Hematopoietic multipotent progenitor cell treated with erythropoietin and hydrocortisone succinate and interleukin-3 and kit ligand, for 15 days (in vitro differentiated cells): ENCODE results near the gene MPP3.
"Not testable (repeated sequence)": the region's sequence is repeated elsewhere in the genome, so short reads cannot be mapped to it uniquely, and the experiment has no call there.

ENCODE experiments used
- DNase-seq: peaks from one replicate; pipeline ENCODE4 v3.0.0-alpha.2; 2015; ENCODE audit warnings: low spot score

MPP3 gene

DNA sequence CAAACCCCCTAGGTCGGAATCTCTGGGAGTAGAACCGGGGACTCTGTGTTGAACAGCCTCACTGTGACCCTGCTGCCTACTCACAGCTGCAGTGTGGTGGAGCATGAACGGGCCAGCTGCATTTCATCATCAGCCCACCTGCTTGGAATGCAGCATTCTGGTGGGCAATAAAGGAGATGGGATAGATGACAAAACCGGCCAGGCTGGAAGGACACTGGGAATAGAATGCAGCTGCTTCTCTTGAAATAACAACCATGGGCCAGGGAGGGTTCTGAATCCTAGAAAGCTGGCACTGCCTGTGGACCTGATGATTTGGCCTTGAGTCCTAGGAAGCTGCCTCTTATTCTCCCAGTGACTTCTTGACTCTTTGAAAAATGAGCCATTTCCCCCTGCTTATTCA is 29.2 kb downstream of the MPP3 start:
- no peak for DNase-seq

DNA sequence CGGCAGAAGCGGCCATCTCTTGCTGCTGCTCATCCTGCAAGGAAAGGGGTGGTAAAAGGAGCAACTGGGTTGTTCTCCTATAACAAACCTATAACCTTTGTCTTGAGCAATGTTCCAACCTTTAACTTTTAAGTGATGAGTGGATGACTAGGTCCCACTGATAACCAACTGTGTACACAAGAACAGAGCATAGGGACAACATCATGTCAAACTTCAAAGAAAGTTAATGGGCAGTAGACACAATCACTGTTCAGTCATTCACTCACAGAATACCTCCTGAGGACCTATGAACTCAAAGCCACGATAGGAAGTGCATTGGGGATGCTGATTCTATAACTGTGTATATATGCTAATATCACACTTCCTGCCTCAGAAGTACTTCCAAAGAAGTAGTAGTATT is 31.1 kb downstream of the MPP3 start:
- no peak for DNase-seq

GRCh38 chr17:43800736-43801135 is 32.2 kb downstream of the MPP3 start:
- DNase-seq = no peak

- DNase-seq = no peak
These were observed 33.9 kb downstream of the MPP3 start for GRCh38 chr17:43799047-43799446.

GRCh38 chr17:43798024-43798423 is 34.9 kb downstream of the MPP3 start:
- DNase-seq = not testable (repeated sequence)

DNA sequence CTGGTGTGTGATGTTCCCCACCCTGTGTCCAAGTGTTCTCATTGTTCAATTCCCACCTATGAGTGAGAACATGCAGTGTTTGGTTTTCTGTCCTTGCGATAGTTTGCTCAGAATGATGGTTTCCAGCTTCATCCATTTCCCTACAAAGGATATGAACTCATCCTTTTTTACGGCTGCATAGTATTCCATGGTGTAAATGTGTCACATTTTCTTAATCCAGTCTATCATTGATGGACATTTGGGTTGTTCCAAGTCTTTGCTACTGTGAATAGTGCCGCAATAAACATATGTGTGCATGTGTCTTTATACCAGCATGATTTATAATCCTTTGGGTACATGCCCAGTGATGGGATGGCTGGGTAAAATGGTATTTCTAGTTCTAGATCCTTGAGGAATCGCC is 40.3 kb downstream of the MPP3 start:
- not testable (repeated sequence) for DNase-seq

DNA sequence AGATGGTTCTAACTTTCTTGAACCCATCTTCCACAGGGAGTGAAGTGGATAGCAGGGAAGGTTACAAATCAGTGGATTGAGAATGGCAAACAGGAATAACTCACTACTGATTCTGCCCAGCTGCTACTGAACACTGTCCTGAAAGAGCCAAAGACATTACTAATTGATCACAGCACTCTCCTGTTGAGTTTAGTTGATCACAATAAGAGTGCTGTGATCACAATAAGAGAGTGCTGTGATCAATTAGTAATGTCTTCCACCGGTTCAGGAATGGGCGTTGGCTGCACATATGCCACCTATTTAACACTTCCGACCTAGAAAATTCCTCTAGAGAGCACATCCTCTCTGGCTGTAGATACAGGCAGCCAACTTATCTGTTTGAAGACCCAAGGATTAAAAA is 41.4 kb downstream of the MPP3 start:
- DNase-seq = no peak

DNA sequence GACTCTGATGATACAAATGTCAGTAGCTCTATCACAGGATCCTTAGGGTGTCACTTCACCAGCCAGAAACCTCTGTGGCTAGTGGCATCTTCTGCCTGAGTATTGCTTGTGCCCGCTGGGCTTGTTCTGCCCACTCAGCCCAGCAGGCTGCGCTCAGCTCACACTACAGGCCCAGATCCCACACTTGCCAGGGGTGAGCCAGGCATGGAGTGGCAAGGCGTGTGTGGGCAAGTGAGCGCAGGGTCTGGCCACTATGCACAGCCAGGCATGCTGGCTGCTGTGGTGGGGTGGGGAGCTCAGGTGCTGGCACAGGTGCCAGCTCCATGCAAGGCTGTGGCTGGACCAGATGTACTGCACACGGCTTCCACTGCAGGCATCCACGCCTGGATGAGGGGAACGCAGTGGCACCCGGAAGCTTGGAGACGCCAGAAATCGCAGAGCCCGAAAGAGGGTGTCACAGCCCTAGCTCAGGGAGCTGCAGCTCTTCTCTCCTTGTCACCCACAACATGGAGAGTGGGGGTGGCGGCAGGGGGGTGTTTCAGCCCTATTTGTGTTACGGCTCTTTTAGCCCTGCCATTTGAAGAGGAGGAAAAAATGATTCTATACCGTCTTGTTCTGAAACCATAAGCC is 42.5 kb downstream of the MPP3 start:
- no peak for DNase-seq

DNA sequence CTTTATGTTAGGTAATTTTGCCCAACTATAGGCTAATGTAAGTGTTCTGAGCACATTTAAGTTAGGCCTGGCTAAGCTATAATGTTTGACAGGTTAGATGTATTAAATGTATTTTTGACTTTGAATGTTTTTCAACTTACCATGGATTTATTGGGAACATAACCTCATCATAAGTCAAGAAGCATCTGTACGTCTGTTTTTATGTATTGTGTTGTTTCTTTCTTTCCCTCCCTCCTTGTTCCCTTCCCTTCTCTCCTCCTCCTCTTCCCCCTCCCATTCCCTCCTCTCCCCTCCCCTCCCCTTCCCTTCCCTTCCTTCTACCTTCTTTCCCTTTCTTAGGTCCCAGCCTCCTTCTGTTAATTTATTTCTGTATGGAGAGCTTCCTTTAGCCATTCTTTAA is 43.5 kb downstream of the MPP3 start:
- DNase-seq = no peak

DNA sequence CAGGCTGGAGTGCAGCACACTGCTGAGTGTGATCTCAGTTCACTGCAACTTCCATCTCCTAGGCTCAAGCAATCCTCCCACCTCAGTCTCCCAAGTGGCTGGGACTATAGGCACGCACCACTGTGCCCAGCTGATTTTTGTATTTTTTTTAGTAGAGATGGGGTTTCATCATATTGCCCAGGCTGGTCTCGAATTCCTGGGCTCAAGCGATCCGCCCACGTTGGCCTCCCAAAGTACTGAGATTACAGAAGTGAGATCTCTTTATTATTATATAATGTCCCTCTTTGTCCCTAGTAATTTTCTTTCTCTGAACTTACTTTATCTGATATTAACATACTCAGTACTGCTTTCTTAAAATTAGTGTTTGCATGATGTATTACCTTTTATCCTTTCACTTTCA is 44.4 kb downstream of the MPP3 start:
- DNase-seq = no peak

GRCh38 chr17:43787728-43788127 is 45.2 kb downstream of the MPP3 start:
- no peak for DNase-seq

DNA sequence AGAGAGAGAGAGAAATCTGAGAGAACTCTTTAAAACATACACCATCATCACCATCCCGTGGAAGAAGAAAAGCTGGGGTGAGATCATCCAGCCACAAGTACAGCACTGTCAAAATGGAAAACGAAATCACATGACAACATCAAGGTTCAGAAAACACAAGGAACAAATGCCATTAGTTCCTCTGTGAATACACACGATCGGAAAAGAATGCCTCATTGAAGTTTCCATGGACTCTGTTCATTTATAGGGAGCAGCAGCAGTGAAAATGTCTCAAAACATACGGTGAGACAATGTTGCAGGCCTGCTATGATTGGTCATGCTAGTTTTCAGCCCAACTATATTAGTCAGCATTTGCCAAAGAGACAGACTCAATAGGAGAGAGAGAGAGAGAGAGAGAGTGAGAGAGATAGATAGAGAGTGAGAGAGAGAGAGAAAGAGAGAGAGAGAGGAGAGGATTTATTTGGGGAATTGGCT is 48.3 kb downstream of the MPP3 start:
- DNase-seq = no peak

GRCh38 chr17:43784068-43784467 is 48.9 kb downstream of the MPP3 start:
- DNase-seq = no peak

DNA sequence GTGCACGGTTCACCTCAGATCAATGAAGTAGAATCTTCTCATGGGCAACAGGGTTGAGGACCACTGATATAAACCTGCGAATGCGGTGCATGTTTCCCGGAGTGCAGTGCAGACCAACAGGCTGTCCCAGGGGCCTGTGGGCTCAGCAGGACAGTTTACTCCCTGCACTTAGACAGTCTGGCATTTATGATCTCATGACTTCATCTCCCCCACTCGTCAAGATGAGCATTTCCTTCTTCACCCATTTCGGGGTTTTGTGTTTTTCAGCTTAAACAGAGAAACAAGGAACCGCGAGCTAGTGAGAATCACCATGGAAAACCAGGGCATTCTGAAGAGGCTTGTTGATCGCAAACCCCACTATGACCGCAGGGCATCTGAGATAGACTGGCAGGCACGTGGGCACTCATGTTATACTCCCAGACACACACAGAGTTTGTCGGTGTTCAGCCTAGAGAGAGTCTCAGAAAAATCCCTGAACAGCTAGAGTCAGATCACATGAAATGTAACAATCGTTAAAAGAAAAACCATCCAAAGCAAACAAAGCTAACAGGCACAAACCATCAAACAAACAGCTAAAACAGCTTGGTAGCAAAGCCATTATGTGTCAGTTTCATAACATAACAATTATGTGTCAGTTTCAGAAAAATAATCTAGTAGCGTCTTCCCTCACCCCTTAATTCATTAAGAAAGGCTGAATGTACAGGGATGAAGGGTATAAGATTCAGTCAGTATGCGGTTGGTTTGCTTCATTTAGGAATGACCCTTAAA is 49.8 kb downstream of the MPP3 start:
- DNase-seq = no peak

- DNase-seq = no peak
These were observed 52.8 kb downstream of the MPP3 start, which contains the start of gene CFAP97D1 for GRCh38 chr17:43780135-43780534. Gene CFAP97D1, plus strand, starts transcription at chr17:43780435. Its CDS starts 28 bp downstream, at chr17:43780463.

DNA sequence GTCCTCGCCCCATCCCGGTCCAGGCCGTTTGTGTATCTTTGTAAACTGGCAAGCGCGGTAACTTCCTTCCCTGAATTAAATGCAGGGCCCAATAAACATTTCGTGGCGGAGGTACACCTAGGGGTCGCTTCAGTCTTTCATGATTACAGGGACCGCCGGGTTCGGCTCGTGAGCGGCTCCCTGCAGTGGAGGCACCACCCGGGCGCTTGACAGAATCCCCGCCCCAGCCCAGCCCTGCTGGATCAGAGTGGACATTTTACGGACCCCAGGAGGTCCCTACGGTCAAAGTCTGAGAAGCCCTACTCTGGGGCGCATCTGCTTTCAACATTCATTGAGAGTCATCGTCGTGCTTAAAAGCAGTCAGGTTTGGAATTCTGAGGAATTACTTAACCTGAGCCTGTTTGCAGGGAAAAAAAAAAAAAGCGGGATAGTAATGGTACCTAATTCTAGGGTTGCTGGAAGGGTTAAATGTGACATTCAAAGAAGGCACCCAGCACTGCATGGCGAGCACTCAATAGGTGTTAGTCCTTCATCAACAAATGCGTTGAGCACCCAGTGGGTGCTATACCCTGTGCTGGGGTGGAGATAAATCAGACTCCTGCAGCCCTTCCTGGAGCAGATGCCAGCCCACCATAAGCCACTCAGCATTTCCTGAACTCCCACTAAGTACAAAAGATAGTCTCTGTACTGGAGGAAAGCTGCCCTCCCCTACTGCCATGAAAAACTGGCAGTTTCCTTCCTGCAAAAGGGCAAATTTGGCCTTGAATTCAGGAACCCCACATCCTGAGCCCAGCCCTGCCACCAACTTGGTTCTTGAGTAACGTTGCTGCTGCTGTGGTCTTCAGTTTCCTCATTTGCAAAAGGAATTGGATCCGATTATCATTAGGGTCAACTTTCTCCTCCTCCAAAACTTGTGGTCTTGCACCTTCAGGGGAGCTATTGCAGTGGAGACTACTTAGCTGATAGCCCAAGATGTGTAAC is 53.5 kb downstream of the MPP3 start:
- no peak for DNase-seq

DNA sequence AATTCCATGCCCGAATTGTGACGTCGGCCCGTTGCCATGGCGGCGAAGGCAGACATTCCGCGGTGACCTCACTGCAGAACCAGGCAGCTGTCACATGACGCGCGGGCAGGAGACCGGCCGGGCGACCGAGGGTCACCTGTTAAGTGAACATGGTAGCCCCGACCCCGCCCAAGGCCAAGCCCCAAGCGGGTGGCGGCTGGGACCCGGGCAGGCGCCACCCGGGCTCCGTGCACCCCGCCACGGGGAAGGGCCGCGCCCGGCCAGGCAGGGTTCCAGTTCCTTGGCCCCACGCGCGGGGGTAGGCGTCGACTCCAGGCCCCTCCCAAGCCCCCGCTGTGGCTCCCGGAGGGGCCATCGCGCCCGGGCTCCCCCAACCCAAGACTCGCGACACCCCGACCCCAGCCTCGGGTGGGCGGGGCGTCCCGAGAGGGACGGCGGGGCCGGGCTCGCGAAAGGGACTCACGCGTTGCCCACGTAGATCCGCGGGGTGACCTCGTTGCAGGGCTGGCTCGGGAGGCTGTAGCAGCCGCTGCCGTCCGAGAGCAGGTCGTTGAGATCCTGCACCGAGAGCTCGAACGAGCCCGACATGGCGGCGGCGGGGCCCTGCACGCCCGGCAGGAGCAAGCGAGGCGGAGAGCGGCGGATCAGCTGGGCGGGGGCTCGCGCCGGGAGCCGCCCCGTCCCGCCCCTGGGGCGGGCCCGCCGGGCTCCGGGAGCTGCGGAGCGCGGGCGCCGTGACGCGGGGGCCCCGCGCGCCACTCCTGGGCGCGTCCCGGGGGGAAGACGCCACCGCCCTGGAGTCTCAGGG is 54.4 kb downstream of the MPP3 start, which contains the start of gene DUSP3:
Gene DUSP3 (minus strand): TSS at position 641 of the 808 bp plus-strand sequence. CDS start 53 bp downstream, at position 588.
- peak; percentile 55 for DNase-seq

DNA sequence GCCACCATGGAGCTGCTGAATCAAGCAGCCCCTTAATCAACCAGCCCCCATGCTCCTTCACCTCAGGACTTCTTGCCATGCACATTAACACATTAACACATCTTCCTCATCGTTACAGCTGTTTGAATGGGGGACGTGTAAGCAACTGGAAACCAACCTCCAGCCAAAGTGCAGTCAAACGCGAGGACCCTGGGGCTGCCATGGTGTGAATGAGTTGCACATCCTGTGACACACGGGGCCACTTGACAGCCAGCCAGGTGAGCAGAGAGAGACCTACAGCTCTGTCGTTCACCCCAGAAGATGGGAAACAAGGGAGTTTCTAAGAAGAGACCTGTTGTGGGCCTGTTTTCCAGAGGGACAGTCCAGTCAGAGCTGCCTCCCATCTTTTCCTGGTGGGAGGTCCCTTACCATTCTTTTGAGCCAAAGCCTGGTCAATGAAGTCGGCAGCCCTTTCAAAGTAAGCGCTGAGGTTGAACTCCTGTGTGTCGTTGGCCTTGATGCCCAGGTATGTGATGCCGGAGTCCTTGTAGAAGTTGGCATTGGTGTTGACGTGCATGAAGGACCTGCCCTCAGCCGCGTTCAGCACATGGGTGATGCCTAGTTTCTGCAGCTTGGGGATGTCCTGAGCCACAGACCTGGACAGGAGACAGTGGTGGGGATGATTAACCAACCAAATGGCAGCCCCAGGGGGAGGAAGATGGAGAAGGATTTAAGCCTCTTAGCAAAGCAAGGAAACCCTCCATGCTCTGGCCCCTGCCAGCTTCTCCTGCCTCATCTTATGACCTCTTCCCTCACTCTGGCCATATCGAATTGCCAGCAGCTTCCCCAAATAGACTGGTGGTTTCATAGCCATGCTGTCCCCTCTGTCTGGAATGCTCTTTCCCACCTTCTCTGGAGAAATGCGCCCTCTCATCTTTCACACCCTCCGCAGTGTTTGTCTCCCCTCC is 58.4 kb downstream of the MPP3 start:
- DNase-seq = no peak

DNA sequence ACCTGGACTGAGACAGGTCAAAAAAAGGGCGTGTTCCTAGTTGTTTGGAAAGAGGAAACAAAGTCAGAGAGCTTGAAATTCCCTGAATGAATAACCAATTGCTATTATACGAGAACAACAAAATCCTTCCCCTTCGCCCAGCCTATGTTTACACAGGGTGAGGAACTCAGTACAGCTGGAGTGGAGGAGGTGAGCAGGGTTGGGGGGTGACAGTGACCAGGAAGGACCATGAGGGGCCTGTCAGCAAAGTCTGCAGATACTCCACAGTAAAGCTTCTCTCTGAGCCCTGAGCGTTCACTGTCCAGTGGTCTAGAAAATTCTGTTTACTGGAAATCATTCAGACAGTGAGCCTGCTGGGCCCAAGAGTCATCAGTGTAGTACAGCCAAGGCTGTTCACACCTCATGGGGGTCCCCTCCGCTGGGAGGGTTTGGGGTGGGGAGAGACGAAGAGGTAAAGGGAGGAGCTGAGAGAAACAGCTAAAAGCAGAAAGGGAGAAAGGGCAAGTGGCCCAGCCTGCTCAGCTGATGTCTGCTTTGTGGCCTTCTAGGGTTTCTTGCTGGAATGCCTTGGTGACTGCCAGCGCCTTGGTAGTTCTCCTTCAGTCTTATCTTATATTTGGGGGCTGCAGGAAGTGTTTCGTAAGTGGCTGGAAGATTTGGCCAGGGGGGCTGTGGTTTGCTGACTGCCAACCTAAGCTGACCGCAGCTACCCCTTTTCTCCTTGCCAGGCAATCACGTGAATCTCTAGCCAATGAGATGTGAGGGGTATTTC is 59.9 kb downstream of the MPP3 start:
- DNase-seq = no peak
